GM12872 (cell line): Measurements from ENCODE around the gene KCND3.

Experiments
- TF ChIP-seq, protein P1 (sequence below): IDR thresholded peaks from 3 replicates; pipeline ENCODE4 v1.5.1; 2011; ENCODE audit warnings: low read depth, mild to moderate bottlenecking, low read length, moderate library complexity; ENCODE audit not compliant: insufficient read depth

Gene KCND3

DNA sequence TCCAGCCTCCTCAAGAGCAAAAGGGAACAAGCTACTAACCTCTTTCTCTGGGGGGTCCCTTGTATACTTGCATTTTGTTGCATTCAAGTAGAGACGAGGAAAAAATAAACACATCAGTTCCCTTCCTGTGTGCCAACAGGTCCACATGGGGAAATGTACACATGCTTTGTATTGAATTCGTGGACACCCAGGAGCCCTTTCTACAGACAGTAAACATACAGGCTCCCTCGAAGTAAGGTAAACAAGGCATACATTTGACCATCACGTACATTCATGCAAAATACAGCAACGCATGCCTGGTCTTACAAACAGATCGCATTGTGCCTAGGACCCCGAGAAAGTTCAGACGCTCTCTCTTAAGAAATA is 1.1 kb downstream of the KCND3 start:
- TF ChIP-seq, protein P1, sequence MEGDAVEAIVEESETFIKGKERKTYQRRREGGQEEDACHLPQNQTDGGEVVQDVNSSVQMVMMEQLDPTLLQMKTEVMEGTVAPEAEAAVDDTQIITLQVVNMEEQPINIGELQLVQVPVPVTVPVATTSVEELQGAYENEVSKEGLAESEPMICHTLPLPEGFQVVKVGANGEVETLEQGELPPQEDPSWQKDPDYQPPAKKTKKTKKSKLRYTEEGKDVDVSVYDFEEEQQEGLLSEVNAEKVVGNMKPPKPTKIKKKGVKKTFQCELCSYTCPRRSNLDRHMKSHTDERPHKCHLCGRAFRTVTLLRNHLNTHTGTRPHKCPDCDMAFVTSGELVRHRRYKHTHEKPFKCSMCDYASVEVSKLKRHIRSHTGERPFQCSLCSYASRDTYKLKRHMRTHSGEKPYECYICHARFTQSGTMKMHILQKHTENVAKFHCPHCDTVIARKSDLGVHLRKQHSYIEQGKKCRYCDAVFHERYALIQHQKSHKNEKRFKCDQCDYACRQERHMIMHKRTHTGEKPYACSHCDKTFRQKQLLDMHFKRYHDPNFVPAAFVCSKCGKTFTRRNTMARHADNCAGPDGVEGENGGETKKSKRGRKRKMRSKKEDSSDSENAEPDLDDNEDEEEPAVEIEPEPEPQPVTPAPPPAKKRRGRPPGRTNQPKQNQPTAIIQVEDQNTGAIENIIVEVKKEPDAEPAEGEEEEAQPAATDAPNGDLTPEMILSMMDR: no peak

DNA sequence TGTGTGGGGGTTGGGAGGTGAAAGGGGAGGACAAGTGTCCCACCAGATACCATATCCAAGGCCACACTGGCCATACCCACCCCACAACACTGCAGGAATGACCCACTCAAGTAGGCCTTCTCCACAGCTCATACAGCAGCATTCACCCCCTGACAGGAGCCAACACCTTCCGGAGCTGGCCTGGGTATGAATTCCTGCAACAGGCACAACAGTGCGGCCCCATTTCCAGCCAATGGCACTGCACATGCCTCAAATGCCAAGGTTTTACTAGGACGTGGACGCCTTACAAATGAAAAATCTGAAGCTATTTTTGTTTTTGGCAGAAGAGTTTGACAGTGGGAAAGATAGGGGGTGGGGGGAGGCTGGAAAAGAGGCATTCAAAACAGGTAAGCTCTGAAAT is 2.0 kb downstream of the KCND3 start:
- TF ChIP-seq, protein P1: no peak

DNA sequence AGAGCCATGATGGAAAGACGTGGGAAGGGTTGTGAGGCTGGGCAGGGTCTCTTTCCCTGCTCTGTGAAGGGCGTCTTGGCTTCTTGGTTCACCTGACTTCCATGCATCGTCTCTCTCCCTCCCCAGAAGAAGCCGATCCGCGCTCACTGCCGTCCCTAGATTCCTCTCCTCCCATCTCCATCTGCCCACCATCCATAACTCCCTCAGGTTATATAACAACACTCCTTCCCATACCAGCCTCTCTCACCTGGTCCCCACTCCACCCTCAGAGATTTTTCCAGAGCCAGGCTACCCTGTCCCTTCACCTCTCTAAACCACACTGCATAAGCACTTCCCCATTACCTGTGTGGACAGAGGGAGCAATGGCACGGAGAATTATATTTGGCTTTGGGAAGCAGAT is 6.0 kb downstream of the KCND3 start:
- TF ChIP-seq, protein P1: no peak

DNA sequence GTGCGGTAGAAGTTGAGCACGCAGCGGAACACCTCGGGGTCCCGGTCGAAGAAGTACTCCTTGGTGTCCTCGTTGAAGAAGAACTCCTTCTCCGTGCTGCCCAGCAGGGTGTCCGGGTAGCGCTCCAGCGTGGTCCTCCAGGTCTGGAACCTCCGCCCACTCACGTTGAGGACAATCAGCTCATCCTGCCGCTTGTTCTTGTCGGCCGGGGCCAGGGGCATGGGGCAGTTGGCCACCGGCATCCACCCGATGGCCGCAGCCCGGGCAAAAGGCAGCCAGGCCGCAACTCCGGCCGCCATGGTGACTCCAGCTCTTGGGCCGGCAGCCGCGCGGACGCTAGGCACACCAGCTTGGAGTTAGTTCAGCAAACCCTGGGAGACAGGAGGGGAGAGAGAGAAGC is 7.0 kb downstream of the KCND3 start:
- TF ChIP-seq, protein P1: no peak

DNA sequence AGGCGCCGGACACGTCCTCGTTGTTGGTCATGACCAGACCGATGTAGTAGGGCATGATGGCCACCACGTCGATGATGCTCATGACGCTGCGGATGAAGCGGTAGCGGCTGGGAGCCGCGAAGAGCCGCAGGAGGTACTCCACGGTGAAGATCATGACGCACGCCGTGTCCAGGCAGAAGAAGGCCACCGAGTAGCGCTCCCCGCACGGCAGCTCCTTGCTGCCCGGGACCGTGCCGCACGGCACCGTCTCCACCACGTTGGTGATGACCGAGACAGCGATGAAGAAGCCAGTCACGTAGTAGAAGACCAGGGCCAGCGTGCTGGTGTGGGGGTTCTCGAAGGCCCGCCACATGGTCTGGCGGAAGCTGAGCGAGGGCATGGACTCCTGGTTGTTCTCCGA is 7.6 kb downstream of the KCND3 start:
- TF ChIP-seq, protein P1: no peak

DNA sequence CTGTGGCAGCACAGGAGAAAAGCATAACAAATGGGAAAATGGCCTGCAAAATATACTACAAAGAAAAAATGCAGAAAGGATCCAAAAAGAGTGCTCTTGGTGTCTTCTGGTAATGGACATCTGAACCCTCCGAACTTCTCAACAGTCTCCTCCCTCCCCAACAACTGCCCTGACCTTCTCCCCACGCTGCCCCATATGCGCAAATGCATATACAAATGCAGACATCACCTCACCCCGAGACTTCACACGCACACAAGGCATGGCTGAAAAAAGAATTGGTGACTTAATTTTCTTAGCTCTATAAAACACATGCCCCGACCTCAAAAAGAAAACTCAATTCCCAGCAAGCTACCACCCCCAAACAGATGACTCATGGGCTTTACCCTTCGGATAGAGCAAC is 8.4 kb downstream of the KCND3 start:
- TF ChIP-seq, protein P1: no peak

DNA sequence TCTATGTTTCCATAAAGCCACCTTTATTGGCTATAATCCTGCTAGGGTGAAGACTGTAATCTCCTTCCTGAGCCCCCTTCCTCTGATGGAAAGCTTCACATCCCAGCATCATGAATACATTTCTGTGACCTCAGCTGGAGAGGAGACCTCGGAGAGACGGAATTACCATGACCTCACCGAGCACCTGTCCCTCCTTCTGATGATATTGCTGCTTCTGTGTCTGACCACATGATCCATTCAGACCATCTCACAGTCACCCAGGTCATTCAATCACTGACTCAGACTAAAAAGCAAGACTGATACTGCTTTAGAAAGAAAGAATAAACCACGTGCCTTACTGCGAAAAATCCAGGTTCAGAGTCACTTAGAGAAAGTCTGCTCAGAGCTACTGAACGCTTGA is 8.8 kb downstream of the KCND3 start:
- TF ChIP-seq, protein P1: no peak

DNA sequence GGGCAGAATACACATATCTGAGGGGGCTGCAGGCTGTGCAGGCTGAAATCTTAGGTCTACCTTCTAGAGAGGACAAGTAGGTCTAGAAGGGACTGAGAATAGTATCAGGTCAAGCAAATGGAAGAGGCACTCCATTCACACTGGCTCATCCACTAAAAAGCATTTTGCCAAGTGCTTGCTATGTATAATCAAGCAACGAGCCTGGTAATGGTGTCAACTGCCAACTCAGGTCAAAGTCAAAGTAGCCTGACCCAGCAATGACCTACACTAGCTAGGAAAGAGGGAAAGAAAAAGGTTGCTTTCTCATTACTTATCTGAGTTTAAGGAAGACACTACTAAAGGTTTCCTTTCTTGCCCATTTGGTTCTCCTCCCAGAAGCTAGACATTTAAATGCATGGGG is 10.8 kb downstream of the KCND3 start:
- TF ChIP-seq, protein P1: no peak
